Midbrain (tissue), 1 donor: Measurements from ENCODE around the gene PPP1R15B.
"Not testable (repeated sequence)": the region's sequence is repeated elsewhere in the genome, so short reads cannot be mapped to it uniquely, and the experiment has no call there.

ENCODE experiments used
- DNase-seq: peaks from one replicate; lab custom pipeline; 2025; lab: John Stamatoyannopoulos, UW

Gene PPP1R15B

GRCh38 chr1:204443871-204444581 is 32.4 kb upstream of the PPP1R15B start:
- no peak for DNase-seq

DNA sequence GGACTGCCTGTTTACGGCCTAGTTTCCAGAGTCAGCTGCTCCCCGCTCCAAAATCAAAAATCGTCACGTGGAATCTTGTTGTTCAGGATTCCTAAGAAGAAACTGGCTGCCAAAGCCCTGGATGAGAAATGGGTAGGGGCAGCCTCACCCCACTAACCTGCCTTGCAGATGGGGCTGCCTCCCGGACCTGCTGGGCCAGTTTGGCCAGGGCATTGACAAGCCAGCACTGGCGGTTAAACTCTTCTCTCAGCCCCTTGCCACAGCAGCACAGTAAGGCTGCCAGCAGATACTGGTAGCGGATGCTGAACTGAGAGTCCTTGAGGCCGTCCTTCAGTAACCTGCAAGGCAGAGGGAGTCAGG is 31.6 kb upstream of the PPP1R15B start:
- DNase-seq: no peak

DNA sequence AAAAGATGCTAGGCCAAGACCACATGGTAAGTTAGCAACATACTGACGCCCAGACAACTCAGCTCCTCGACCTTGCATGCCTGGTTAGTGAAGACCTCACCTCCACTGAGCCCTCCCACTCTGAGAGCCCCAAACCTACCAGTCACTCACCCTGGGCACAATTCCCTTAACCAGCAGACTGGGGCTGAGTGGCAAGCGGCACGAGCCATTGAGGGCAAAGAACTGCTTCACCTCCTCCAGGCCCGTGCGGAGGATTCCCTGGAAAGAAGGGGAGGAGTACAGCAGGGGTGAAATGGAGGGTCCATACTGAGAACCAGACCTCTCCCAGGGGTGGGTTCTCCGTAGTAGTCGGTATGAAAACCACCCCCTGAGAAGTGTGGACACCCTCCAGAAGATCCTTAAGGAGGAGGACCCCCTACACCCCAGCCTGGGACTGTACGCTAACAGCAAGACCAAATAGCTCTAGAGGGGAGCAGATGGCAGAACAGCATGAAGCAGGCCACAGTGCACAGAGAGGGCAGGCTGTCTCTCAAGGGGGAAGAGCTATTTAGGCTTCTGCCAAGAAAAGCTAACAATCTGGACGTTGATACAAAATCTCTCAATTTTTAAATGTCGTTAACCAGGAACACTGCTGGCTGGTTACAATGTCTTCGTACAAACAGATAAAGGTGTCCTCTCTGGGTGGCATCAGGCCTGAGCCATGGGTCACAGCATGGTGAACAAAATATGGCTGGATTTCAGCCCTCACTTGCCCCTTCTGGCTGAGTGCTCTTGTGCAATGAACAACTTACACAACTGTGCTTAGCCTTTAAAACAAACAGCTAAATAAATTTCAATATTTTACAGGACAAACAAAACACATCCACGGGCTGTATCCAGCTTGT is 31.0 kb upstream of the PPP1R15B start:
- no peak for DNase-seq

DNA sequence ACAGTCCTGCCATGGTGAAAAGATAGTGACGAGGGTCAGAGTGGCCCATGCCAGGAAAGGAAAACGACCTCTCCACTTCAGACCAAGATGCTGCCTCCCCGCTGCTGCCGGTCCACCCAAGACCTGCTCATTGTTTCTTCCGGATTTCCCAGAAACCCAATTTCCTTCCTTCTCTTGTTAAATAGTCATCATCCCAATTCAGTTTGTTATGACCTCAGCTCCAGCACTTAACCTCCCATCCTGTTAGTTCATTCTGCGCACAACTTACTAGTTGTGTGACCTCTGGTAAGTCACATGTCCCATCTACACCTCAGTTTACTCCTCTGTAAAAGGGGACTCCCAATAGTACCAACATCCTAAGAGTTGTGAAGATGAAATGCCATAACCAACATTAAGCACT is 29.9 kb upstream of the PPP1R15B start:
- DNase-seq: no peak

GRCh38 chr1:204439621-204440375 is 28.2 kb upstream of the PPP1R15B start:
- no peak for DNase-seq

DNA sequence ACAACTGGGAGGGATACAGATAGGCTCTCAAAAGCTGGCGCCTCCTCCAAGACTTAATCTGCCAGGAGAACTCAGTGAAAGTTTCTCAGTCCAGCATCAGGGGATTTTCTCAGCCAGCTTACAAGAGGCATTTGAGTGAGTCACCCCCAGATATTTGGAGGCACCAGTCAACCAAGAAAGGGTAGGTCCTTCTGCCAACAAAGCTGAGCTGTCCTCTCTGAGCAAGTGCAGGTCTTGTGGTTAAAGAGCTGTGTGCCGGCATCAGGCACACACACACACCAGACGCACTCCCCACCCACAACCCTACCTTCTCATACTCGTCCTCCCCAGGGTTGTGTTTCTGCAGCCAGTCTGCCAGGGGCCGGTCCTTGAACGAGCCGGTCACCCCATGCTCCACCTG is 27.0 kb upstream of the PPP1R15B start:
- no peak for DNase-seq

GRCh38 chr1:204437796-204438570 is 26.4 kb upstream of the PPP1R15B start:
- DNase-seq: no peak

DNA sequence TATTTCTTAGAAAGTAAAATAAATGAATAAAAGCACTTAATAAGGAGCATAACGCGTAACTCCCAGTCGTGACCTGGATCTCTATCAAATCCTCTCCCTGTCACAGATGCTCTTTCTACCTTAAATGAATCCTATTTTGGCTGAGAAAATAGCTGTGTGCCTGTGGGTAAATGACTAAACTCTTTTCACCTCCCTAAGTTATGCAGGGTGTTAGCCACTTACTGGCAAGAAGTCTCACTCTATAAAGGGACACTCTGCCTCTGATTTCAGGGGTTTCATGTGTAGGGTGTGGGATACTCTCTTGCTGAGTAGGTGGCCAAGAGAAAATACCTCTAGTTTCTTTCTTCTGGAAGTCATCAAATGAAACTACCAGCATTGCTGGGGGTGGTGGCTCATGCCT is 24.3 kb upstream of the PPP1R15B start:
- DNase-seq: no peak

DNA sequence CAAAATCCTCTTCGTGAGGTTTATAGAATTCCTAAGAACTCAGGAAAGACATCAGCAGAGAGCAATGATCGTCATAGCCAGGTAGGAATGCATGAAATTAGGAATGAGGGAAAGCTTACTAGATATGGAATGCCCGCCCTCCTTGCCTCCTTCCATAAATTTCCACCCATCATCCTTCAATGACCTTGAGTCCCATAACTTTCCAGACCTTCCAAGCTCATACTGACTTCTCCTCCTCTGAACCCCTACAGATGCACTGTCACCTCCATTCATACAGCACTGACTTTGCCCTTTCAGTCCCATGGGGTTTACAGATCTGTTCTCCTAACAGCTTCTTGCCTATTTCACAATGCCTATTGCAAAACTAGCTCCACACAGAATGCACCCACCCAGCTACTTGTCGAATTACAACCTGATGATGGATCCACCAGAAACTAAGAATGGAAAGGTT is 23.8 kb upstream of the PPP1R15B start:
- DNase-seq: no peak

DNA sequence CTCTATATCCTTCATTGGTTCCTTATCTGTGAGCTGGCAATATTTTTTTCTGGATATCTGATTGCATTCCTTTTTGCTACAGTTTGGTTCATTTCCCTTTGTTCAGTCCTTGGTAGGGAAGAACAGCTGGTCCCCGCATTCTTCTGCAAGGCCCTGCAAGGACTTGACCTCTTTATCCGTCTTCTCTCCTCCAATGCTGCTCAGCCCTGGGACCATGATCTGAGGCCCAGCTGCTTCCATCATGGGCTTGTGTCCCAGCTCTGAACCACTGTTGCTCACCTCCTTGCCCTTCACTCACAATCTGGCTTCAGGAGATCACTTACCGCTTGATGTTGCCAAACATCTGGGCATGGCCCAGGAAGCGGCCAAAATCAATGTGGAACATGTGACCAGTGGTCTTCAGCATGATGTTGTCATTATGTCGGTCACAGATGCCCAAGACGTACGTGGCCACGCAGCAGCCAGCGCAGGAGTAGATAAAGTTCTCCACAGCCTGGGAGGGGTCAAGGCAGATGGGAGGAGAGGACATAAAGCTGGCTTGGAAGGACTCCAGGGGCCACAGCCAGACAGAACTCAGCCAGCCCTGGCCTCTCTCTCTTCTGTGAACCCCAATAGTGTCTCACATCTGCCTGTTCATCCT is 22.6 kb upstream of the PPP1R15B start:
- DNase-seq: no peak

GRCh38 chr1:204432708-204433107 is 21.1 kb upstream of the PPP1R15B start:
- no peak for DNase-seq

GRCh38 chr1:204431310-204432184 is 19.9 kb upstream of the PPP1R15B start:
- DNase-seq: peak; percentile 79

DNA sequence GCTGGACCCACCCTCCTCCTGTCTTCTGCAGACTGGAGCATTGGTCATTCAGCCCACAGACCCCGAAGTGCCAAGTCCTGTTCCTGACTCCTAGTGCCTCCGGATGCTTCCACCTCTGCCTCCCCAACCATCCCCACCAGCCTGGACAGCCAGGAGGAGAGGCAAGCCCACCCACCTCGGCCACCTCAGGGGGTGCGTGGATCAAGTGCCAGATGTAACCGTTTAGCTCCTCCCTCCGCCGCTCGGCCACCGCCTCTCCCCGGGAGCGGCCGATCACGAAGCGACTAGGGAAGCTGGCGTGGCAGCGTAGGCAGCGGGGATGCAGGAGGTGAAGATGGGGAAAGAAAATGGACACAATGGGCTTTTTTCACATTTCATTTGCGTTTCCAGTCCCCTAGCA is 18.1 kb upstream of the PPP1R15B start:
- no peak for DNase-seq

DNA sequence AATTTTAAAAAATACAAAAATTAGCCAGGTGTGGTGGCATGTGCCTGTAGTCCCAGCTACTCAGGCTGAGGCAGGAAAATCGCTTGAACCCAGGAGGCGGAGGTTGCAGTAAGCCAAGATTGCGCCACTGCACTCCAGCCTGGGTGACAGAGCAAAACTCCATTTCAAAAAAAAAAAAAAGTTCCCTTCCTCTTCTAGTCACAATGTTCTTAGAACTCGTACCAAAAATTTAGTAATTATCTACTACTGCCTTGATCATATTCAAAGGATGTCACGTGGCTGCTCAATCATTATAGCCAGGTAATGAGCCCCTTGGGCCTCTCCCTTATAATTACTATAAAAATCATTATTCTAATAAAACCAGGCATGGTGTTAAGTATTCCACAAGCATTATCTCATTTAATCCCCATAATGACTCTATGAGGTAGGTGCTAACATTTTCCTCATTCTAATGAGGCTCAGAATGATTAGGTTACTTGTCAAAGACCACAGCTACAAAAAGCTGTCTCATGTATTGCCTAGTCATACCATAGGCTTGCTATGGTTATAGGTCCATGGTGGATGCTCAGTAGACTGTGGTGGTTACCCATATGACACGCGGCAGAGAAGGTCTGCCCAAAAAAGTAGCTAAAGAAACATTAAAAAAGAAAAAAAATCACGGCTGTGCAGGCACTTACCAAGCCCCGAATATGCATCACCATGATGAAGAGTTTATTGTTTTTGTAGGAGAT is 15.5 kb upstream of the PPP1R15B start:
- no peak for DNase-seq

GRCh38 chr1:204426474-204426873 is 14.9 kb upstream of the PPP1R15B start:
- DNase-seq: no peak

DNA sequence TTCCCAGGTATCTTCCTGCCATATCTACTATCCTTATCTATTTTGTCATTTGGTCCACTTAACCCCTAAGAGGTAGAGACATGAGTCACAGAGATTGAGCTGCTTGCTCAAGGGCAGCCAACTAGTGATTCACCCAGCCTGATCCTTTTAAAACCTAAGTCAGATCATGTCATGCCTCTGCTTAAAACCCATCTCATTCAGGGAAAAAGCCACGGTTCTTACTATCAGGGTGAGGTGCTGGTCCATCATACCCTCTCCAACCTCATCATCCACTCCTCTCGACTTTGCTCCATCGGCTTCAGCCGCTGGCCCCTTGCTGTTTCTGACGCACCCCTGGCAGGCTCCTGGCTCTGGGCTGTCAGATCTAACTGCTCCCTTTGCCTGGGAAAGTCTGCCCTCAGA is 14.4 kb upstream of the PPP1R15B start:
- DNase-seq: no peak

- DNase-seq: no peak
These were observed 13.0 kb upstream of the PPP1R15B start for GRCh38 chr1:204424621-204425020.

DNA sequence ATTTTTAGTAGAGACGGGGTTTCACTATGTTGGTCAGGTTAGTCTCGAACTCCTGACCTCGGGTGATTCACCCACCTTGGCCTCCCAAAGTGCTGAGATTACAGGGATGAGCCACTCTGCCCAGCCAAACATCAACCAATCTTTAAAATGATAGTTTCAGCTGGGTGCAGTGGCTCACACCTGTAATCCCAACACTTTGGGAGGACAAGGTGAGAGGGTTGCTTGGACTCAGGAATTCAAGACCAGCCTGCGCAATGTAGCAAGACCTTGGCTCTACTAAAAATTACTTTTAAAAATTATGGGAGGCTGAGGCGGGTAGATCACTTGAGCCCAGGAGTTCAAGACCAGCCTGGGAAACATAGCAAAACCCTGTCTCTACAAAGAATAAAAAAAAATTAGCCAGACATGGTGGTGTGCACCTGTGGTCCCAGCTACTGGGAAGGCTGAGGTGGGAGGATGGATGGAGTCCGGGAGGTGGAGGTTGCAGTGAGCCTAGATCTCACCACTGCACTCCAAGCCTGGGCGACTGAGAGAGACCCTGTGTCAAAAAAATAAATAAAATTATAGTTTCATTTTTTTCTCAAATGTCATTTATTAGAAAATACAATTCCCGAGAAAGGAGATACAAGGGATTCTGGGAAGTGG is 10.6 kb upstream of the PPP1R15B start:
- not testable (repeated sequence) for DNase-seq

- no peak for DNase-seq
These were observed 9.8 kb upstream of the PPP1R15B start for GRCh38 chr1:204421441-204421840.
